Caco-2 (cell line): ENCODE measurements around the gene SPG7. TPM values are rescaled to one million over a fixed set of nuclear protein-coding genes. Genes with fewer than 3 reads are reported as not detected.
A peak's percentile ranks its signal among the peaks of the same experiment; 100 is the strongest.

Source experiments
- BruUV-seq: library from RNA; stranded (reverse); fragments of 400-500 nt; replicated peaks from 2 replicates; lab custom pipeline; 2021; lab: Mats Ljungman, UMichigan
- CTCF ChIA-PET: fragments of 300-600 bp; sonication (Branson Sonifier 250); formaldehyde crosslinking; loops from one replicate; lab custom pipeline; 2022; ENCODE audit warnings: antibody characterized with exemption; lab: Charles Lee
- POLR2A ChIA-PET: fragments of 300-600 bp; sonication (Branson Sonifier 250); formaldehyde crosslinking; loops from one replicate; lab custom pipeline; 2022; ENCODE audit warnings: antibody characterized with exemption; lab: Charles Lee
- DNase-seq, 2 experiments: peaks; one replicate each; pipeline versions ENCODE4 v3.0.0 to v3.0.0-alpha.2; 2020 to 2022
- H3K27me3 ChIP-seq: replicated peaks from 2 replicates; pipeline ENCODE4 v1.6.0; 2011; ENCODE audit warnings: low read length; ENCODE audit not compliant: control insufficient read depth, insufficient read depth
- H3K36me3 ChIP-seq: 2 replicates; pipeline ENCODE4 v1.5.1; 2011; ENCODE audit warnings: low read length; ENCODE audit not compliant: control insufficient read depth, insufficient read depth
- H3K4me1 ChIP-seq: fragments of 250-450 bp; sonication (Bioruptor Pico); 2 replicates; pipeline ENCODE4 v1.5.1; 2020; ENCODE audit warnings: mild to moderate bottlenecking
- H3K4me3 ChIP-seq: 2 replicates; pipeline ENCODE4 v1.5.1; 2011; ENCODE audit warnings: low read depth, mild to moderate bottlenecking, control low read depth, low read length
- H3K9me3 ChIP-seq: fragments of 250-450 bp; sonication (Bioruptor Pico); 2 replicates; pipeline ENCODE4 v1.5.1; 2020; ENCODE audit warnings: mild to moderate bottlenecking, moderate library complexity
- H3K27ac Mint-ChIP-seq: one replicate; pipeline ENCODE4 v1.8.0; 2022; ENCODE audit warnings: mixed read lengths; ENCODE audit not compliant: unreplicated experiment
- H3K27me3 Mint-ChIP-seq: one replicate; pipeline ENCODE4 v1.8.0; 2022; ENCODE audit warnings: mixed read lengths; ENCODE audit not compliant: insufficient read depth, unreplicated experiment
- H3K36me3 Mint-ChIP-seq: one replicate; pipeline ENCODE4 v1.8.0; 2022; ENCODE audit warnings: mild to moderate bottlenecking, mixed read lengths; ENCODE audit not compliant: insufficient read depth, unreplicated experiment
- H3K4me1 Mint-ChIP-seq: one replicate; pipeline ENCODE4 v1.8.0; 2022; ENCODE audit warnings: low read depth, mixed read lengths; ENCODE audit not compliant: unreplicated experiment
- H3K4me3 Mint-ChIP-seq: one replicate; pipeline ENCODE4 v1.8.0; 2022; ENCODE audit warnings: mild to moderate bottlenecking, moderate library complexity, mixed read lengths; ENCODE audit not compliant: unreplicated experiment
- H3K9me3 Mint-ChIP-seq: one replicate; pipeline ENCODE4 v1.8.0; 2022; ENCODE audit warnings: mixed read lengths; ENCODE audit not compliant: unreplicated experiment
- CTCF ChIP-seq, 2 experiments: fragments of 200-600 bp in 1 of 2; IDR thresholded peaks; 1 replicate in 1 of 2; 2 replicates in 1 of 2; pipeline versions ENCODE4 v1.5.1 to v1.8.0; 2011 to 2022; ENCODE audit warnings: antibody characterized with exemption in 1 of 2, control low read depth in 1 of 2, inconsistent platforms in 1 of 2, low read depth in 1 of 2, low read length in 1 of 2, mild to moderate bottlenecking in 1 of 2, moderate library complexity in 1 of 2; ENCODE audit not compliant: insufficient read depth in 1 of 2, severe bottlenecking in 1 of 2, unreplicated experiment in 1 of 2
- intact Hi-C: fragments of 100-400 bp; cut with micrococcal nuclease; formaldehyde crosslinking; loops from one replicate; pipeline ENCODE4 v1.10.0; 2022; ENCODE audit not compliant: unreplicated experiment
- total RNA-seq: library from RNA; stranded (reverse); gene quantifications from 2 replicates; pipeline ENCODE4 v1.2.3, GENCODE V29; 2022

The SPG7 gene
- total RNA-seq, 1 experiment from 2014 or later, result 159 TPM

DNA sequence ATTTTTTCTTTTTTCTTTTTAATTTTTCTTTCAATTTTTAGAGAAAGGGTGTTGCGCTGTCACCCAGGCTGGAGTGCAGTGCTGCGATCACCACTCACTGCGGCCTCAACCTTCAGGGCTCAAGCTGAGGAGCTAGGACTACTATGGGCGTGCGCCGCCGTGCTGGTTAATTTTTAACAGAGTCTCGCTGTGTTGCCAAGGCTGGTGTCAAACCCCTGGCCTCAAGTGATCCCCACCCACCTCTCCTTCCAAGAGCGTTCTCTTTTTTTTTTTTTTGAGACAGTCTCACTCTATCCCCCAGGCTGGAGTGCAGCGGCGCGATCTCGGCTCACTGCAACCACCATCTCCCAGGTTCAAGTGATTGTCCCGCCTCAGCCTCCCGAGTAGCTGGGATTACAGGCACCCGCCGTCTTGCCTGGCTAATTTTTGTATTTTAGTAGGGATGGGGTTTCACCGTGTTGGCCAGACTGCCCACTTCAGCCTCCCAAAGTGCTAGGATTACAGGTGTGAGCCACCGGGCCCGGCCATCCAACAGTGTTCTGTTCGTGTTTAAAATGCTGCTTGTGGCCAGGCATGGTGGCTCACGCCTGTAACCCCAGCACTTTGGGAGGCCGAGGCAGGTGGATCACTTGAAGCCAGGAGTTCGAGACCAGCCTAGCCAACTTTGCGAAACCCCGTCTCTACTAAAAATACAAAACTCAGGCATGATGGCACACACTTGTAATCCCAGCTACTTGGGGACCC is 37.8 kb downstream of the SPG7 start:
- no peaks in the 10 kb centered on the region for H3K9me3 Mint-ChIP-seq
- Histone ChIP-seq H3K27me3 (no peaks in the 10 kb centered on the region), H3K9me3 (no peaks in the 10 kb centered on the region), H3K4me1 (no peaks in the 10 kb centered on the region), H3K36me3 (peaks cover 8% of the 10 kb centered on the region; the same call in 1 of the 2 replicates), H3K4me3 (no peak overlapping the region)
- no peak overlapping the region for H3K4me3 Mint-ChIP-seq
- TF ChIP-seq CTCF (IDR thresholded peaks at IDR 0.05; ENCODE audit: insufficient read depth in 1 of 2, low read depth in 1 of 2, low read length in 1 of 2, severe bottlenecking in 1 of 2, unreplicated experiment in 1 of 2), result no peak
- H3K27me3 Mint-ChIP-seq, result no peaks in the 10 kb centered on the region
- H3K4me1 Mint-ChIP-seq, result no peaks in the 10 kb centered on the region
- BruUV-seq, result no TSS peak
- intact Hi-C loops, result no loop called here
- peaks cover 85% of the 10 kb centered on the region for H3K36me3 Mint-ChIP-seq
- ChIA-PET POLR2A (interaction anchor here (0.5 kb wide), 1 partner anchor 426 kb away, joined by 7 read pairs; no protein-coding TSS in a partner anchor), CTCF (no interaction called here)
- peak in 1 of 2 experiments; percentile 34 for DNase-seq
- H3K27ac Mint-ChIP-seq, result no peak overlapping the region

GRCh38 chr16:89546781-89547180 is 38.6 kb downstream of the SPG7 start:
- no peak for TF ChIP-seq CTCF (IDR thresholded peaks at IDR 0.05; ENCODE audit: insufficient read depth in 1 of 2, low read depth in 1 of 2, low read length in 1 of 2, severe bottlenecking in 1 of 2, unreplicated experiment in 1 of 2)
- POLR2A ChIA-PET, result no interaction called here
- H3K27me3 ChIP-seq, result no peaks in the 10 kb centered on the region
- no TSS peak for BruUV-seq
- H3K9me3 ChIP-seq, result no peaks in the 10 kb centered on the region
- H3K4me1 ChIP-seq, result no peaks in the 10 kb centered on the region
- no peaks in the 10 kb centered on the region for H3K9me3 Mint-ChIP-seq
- intact Hi-C loops, result no loop called here
- H3K4me1 Mint-ChIP-seq, result no peaks in the 10 kb centered on the region
- H3K4me3 ChIP-seq, result no peak overlapping the region
- no peak overlapping the region for H3K27ac Mint-ChIP-seq
- peaks cover 8% of the 10 kb centered on the region; the same call in 1 of the 2 replicates for H3K36me3 ChIP-seq
- DNase-seq, result no peak
- CTCF ChIA-PET, result no interaction called here
- no peaks in the 10 kb centered on the region for H3K27me3 Mint-ChIP-seq
- H3K36me3 Mint-ChIP-seq, result peaks cover 88% of the 10 kb centered on the region
- H3K4me3 Mint-ChIP-seq, result no peak overlapping the region

GRCh38 chr16:89547291-89547690 is 39.1 kb downstream of the SPG7 start:
- H3K9me3 Mint-ChIP-seq, result no peaks in the 10 kb centered on the region
- Histone ChIP-seq H3K4me3 (no peak overlapping the region), H3K27me3 (no peaks in the 10 kb centered on the region), H3K4me1 (no peaks in the 10 kb centered on the region), H3K9me3 (no peaks in the 10 kb centered on the region), H3K36me3 (peaks cover 8% of the 10 kb centered on the region; the same call in 1 of the 2 replicates)
- BruUV-seq, result no TSS peak
- no peaks in the 10 kb centered on the region for H3K4me1 Mint-ChIP-seq
- intact Hi-C loops, result no loop called here
- H3K36me3 Mint-ChIP-seq, result peaks cover 90% of the 10 kb centered on the region
- CTCF ChIA-PET, result no interaction called here
- no peaks in the 10 kb centered on the region for H3K27me3 Mint-ChIP-seq
- no peak for TF ChIP-seq CTCF (IDR thresholded peaks at IDR 0.05; ENCODE audit: insufficient read depth in 1 of 2, low read depth in 1 of 2, low read length in 1 of 2, severe bottlenecking in 1 of 2, unreplicated experiment in 1 of 2)
- no peak for DNase-seq
- H3K4me3 Mint-ChIP-seq, result no peak overlapping the region
- no peak overlapping the region for H3K27ac Mint-ChIP-seq
- POLR2A ChIA-PET, result no interaction called here
